ENCODE data around the gene TTLL3.
"Not testable (repeated sequence)": the region's sequence is repeated elsewhere in the genome, so short reads cannot be mapped to it uniquely, and the experiment has no call there.

TTLL3 gene

DNA sequence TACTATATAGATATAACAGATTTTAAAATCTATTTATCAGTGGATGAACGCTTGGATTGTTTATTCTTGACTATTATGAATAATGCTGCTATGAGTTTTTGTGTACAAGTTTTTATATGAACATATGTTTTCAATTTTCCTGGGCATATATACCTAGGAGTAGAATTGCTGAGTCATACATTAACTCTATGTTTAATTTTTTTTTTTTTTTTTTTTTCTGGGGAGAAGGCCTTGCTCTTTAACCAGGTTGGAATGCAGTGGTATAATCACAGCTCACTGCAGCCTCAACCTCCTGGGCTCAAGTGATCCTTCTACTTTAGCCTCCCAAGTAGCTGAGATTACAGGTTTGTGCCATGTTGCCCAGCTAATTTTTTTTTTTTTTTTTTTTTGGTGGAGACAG lies 60.9 kb downstream of the TTLL3 start:
- peak; percentile 24 for DNase-seq (ENCODE audit: low spot score)

DNA sequence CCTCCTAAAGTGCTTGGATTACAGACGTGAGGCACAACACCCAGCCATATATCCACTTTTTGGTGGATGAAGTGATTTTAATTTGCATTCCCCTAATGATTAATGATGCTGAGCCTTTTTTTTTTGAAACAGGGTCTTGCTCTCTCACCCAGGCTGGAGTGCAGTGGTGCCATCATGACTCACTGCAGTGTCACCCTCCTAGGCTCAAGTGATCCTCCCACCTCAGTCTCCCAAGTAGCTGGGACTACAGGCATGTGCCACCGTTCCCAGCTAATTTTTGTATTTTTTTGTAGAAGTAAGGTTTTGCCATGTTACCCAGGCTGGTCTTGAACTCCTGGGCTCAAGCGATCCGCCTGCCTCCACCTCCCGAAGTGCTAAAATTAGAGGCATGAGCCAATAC lies 62.0 kb downstream of the TTLL3 start:
- not testable (repeated sequence) for DNase-seq (ENCODE audit: low spot score)

DNA sequence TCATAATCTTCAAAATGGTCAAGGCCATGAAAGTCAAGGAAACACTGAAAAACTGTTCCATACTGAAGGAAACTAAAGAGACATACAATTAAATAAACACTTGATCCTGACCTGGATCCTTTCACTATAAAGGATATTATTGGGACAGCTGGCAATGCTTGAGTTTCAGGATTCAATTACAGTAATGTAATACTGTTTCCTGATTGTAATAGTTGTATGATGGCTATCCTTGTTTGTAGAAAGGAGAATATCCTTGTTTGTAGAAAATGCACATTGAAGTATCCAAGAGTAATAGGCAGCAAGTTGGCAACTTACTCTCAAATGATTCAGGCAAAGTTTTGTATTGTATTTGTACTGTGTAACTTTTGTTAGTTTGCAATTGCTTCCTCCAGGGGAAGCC lies 65.4 kb downstream of the TTLL3 start:
- no peak for DNase-seq (ENCODE audit: low spot score)

DNA sequence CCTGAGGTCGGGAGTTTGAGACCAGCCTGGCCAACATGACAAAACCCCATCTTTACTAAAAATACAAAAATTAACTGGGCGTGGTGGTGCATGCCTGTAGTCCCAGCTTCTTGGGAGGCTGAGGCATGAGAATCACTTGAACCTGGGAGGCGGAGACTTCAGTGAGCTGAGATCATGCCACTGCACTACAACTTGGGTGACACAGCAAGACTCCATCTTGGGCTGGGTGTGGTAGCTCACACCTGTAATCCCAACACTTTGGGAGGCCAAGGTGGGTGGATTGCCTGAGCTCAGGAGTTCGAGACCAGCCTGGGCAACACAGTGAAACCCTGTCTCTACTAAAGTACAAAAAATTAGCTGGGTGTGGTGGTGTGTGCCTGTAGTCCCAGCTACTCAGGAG lies 66.2 kb downstream of the TTLL3 start:
- not testable (repeated sequence) for DNase-seq (ENCODE audit: low spot score)

DNA sequence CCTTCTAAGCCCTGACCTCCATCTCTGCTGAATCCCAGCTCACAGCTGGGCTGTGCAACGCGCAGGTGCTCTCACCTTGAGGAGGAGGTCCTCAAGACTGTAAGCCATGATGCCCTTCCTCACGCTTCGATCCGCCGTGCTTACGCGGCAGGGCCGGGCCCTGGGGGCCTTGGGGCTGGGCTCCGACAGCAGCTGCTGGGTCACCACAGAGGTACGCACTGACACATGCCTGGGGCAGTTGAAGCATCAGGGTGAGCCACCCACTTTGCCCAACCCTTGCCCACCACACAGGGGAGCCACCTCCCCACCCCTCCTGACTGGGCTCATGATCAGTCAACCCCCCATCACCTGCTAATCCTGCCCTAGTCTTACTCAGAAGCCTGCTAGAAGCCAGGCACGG lies 66.9 kb downstream of the TTLL3 start:
- no peak for DNase-seq (ENCODE audit: low spot score)

DNA sequence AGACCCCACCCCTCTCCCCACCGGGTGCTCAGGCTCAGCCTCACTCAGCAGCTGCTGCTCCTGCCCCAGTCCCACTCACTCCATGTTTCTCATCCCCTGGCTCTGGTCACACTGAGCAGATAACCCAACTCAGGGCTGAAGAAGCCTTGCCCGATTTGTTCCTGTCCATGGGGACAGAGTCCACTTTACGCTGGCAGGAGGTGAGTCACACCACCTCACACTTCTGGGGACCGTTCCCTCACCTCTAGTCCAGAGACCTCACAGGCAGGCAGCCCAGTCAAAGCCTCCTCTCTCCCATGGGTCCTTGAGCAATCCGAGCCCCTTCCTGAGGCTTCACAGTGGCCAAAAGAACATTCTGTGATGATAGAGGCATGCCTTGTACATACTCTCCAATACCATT lies 68.6 kb downstream of the TTLL3 start:
- DNase-seq (ENCODE audit: low spot score) = no peak

DNA sequence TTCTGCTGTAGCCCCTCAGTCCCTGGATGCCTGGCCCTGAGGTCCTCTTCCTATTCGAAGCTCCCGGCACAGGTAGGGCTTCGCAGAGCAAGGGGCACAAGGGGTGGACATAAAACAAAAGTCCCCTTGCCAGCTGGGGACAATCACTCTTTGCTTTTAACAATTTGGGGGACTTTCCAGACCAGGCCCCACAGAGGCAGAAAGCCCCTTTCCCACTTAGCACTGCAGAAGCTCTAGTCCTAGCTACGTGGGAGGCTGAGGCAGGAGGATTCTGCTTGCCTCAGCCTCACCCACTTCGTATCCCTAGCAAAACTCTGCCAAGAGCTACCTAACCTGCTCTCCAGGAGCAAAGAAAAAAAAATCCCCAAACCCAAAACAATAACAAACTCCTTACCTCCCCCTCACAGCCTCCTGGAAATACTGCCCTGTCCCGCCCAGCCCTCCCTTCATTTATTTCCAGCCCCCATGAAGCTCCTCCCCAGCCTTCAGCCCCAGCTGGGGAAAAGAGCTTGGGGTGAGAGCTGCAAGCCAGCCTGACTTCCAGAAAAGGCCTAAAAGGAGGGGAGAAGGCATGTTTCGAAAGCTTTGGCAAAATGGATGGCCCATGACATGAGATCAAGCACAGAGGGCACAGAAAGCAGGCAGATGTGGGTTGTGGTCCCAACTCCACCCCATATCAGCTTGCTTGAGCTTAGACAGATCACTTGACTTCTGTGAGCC lies 69.9 kb downstream of the TTLL3 start, which contains the start of gene CIDEC:
Gene CIDEC, minus strand, starts transcription at position 424 of the 720 bp plus-strand sequence. CDS start 1,767 bp downstream, outside the sequence.
- DNase-seq (ENCODE audit: low spot score) = no peak

DNA sequence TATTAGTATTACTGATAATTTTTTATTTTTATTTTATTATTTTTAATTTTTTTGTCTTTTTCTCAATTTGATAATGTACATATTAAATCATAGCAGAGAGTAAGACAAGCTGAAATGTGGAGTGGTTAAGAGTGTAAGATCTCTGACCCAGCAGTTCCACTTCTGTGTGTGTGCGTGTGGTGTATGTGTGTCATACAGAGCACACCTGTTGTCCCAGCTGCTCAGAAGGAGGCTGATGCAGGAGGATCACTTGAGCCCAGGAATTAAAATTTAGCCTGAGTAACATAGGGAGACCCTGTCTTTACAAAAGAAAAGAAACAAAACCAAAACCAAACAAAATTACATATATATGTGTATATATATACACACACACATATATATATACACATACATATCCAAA lies 71.4 kb downstream of the TTLL3 start:
- no peak for DNase-seq (ENCODE audit: low spot score)

DNA sequence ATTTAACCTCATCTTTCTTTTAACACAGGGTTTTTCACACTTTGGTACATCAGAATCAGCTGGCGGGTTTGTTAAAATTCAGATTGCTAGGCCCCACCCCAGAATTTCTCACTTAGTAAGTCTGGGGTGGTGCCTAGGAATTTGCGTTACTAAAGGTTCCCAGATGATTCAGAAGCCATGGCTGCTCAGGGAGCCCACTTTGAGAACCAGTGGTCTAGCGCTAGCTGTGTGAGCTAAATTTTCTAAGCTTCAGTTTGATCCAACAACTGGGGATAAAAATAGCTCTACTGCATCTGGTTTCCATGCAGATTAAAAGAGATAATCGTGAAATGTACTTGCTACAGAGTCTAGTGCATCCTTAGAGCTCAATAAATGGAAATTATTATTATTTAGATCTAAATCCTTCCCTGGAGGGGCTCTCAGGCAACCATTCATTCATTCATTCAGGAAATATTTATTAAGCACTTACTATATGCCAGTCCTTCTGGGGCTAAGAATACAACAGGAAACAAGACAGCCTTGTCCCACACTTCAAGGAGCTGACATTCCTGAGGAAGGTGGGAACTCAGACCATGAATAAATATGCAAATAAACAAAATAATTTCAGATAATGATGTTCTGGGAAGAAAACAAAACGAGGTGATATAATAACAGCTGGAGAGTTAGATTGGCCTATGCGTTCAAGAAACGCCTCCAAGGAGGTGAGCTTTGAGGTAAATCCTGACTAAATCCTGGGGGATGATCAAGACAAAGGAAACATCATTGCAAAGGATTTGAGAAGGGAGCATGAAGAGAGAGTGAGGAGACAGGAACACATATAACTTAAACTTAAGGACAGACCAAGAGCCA lies 73.9 kb downstream of the TTLL3 start:
- DNase-seq (ENCODE audit: low spot score) = peak; percentile 44

DNA sequence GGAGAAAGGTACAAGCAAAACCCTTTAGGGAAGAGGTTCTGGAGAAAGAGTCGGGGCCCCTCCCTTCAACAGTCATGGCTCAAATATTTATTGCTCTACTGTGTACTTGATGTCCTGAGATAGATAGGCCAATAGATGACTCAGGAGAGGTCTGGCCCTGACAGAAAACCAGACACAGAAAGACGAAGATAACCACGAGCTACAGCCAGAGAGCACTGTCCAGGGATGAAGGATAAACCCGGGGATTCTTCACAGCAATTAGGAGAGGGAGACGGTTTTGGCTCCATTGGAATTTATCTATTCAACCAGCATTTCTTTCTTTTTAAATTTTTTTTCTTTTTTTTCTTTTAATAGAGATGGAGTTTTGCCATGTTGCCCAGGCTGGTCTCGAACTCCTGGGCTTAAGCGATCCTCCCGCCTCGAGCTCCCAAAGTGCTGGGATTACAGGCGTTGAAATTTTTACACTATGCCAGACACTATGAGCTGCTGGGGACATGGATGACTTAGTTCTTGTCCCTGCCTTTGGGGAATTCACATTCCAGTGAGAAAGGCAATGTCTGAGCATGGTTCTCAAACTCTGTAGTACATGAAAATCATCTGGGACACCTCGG lies 74.6 kb downstream of the TTLL3 start:
- peak; percentile 85 for DNase-seq (ENCODE audit: low spot score)
